Measurements from ENCODE around the gene EPSTI1.

GRCh38 chr13:42864952-42865767, 126.9 kb downstream of the EPSTI1 start:
- no peak for TF ChIP-seq TAF1 (IDR thresholded peaks at IDR 0.05; ENCODE audit: low read depth, low read length)
- no peak for TF ChIP-seq SPI1 (IDR thresholded peaks at IDR 0.05; ENCODE audit: low read depth, low read length)
- no peak for TF ChIP-seq POLR2AphosphoS5 (IDR thresholded peaks at IDR 0.05; ENCODE audit: low read depth, low read length)
- no peak for TF ChIP-seq POLR2A (IDR thresholded peaks at IDR 0.05; ENCODE audit: low read depth, low read length)
- TF ChIP-seq POU2F2 (IDR thresholded peaks at IDR 0.05; ENCODE audit: low read depth, low read length) = no peak
- no peak for TF ChIP-seq PAX5 (IDR thresholded peaks at IDR 0.05; ENCODE audit: insufficient read depth, low read length, severe bottlenecking)

Data from GM12891 (cell line).